K562 (cell line): ENCODE results near the gene ATP2A3. TPM values are rescaled to one million over a fixed set of nuclear protein-coding genes. Genes with fewer than 3 reads are reported as not detected.

Experiments
- ATAC-seq: fragments of 200-7000 bp; cut with Tn5 transposase; 3 replicates; pipeline ENCODE4 v1.9.1; 2020; ENCODE audit warnings: moderate library complexity
- BruUV-seq: library from RNA; stranded (reverse); fragments of 400-500 nt; replicated peaks from 2 replicates; lab custom pipeline; 2021; lab: Mats Ljungman, UMichigan
- CTCF ChIA-PET: fragments of 300-600 bp; formaldehyde crosslinking; extraction: SDS; loops from one replicate; lab custom pipeline; 2021; ENCODE audit warnings: low intra/inter-chr PET ratio; lab: Yijun Ruan, JAX
- POLR2A ChIA-PET: fragments of 300-600, 350-650 bp; sonication (Branson Sonifier 250); formaldehyde crosslinking; extraction: SDS; loops from one replicate; lab custom pipeline; 2021; ENCODE audit warnings: antibody characterized with exemption, inconsistent platforms; lab: Yijun Ruan, JAX
- DNase-seq, 4 experiments: peaks; one replicate each; pipeline versions ENCODE4 v3.0.0 to v3.0.0-alpha.2; 2011 to 2018; ENCODE audit warnings: low spot score in 3 of 4, mixed read lengths in 3 of 4; ENCODE audit errors: extremely low read depth in 1 of 4
- FAIRE-seq: peaks from 2 replicates; lab custom pipeline; 2011; peaks lifted over from hg19 to GRCh38; lab: Jason Lieb, UNC
- H2AFZ ChIP-seq: 2 replicates; pipeline ENCODE4 v1.6.0; 2011; ENCODE audit warnings: low read depth, low read length, control low read depth, inconsistent platforms
- H3K27ac ChIP-seq: fragments of 200-600 bp; 3 replicates; pipeline ENCODE4 v1.8.0; 2011; ENCODE audit warnings: low read depth, mild to moderate bottlenecking, control low read depth, inconsistent platforms, low read length, moderate library complexity, mixed read lengths; ENCODE audit errors: extremely low read depth
- H3K27me3 ChIP-seq, 2 experiments: fragments of 300-600 bp in 1 of 2; 2 replicates in 1 of 2; 3 replicates in 1 of 2; pipeline versions ENCODE4 v1.6.0 to v1.8.0; 2011; ENCODE audit warnings: inconsistent platforms in 2 of 2, low read length in 2 of 2, mild to moderate bottlenecking in 1 of 2, mixed read lengths in 1 of 2, moderate library complexity in 1 of 2; ENCODE audit not compliant: control insufficient read depth in 2 of 2, insufficient read depth in 2 of 2
- H3K36me3 ChIP-seq: fragments of 300-600 bp; 3 replicates; pipeline ENCODE4 v1.8.0; 2011; ENCODE audit warnings: mild to moderate bottlenecking, low read length, inconsistent platforms; ENCODE audit not compliant: control insufficient read depth, insufficient read depth
- H3K4me1 ChIP-seq, 2 experiments: fragments of 200-600 bp in 1 of 2; replicated peaks in 1 of 2; 2 replicates in 1 of 2; 3 replicates in 1 of 2; pipeline versions ENCODE4 v1.5.1 to v1.8.0; 2011; ENCODE audit warnings: inconsistent platforms in 2 of 2, low read length in 2 of 2, mild to moderate bottlenecking in 1 of 2, mixed read lengths in 1 of 2, moderate library complexity in 1 of 2; ENCODE audit not compliant: control insufficient read depth in 2 of 2, insufficient read depth in 2 of 2
- H3K4me2 ChIP-seq: 2 replicates; pipeline ENCODE4 v1.6.1; 2011; ENCODE audit warnings: low read length, control low read depth, inconsistent platforms, mixed read lengths; ENCODE audit not compliant: insufficient read depth
- H3K4me3 ChIP-seq: fragments of 200-600 bp; sonication (generic), shearing (Covaris generic); 2 replicates; pipeline ENCODE4 v1.5.1; 2016; ENCODE audit warnings: control low read depth, inconsistent platforms
- H3K79me2 ChIP-seq: fragments of 200-600 bp; 3 replicates; pipeline ENCODE4 v1.8.0; 2011; ENCODE audit warnings: low read length, inconsistent platforms; ENCODE audit not compliant: control insufficient read depth, insufficient read depth
- H3K9ac ChIP-seq, 2 experiments: 2 replicates each; pipeline versions ENCODE4 v1.6.0 to v1.6.1; 2011; ENCODE audit warnings: low read depth in 2 of 2, low read length in 2 of 2, control low read depth in 1 of 2, inconsistent platforms in 1 of 2, mild to moderate bottlenecking in 1 of 2, mixed read lengths in 1 of 2; ENCODE audit not compliant: insufficient read depth in 1 of 2
- H3K9me1 ChIP-seq: one replicate; pipeline ENCODE4 v1.6.0; 2011; ENCODE audit warnings: inconsistent platforms, mild to moderate bottlenecking, low read length, moderate library complexity; ENCODE audit not compliant: control insufficient read depth, insufficient read depth
- H3K9me3 ChIP-seq: replicated peaks from 2 replicates; pipeline ENCODE4 v1.5.1; 2011; ENCODE audit warnings: low read depth, low read length, inconsistent platforms; ENCODE audit not compliant: control insufficient read depth, insufficient read depth
- H4K20me1 ChIP-seq: replicated peaks from 2 replicates; pipeline ENCODE4 v1.6.1; 2011; ENCODE audit warnings: low read length, inconsistent platforms, mixed read lengths; ENCODE audit not compliant: control insufficient read depth, insufficient read depth
- NBN ChIP-seq: fragments of 450-650 bp; IDR thresholded peaks from 2 replicates; pipeline ENCODE4 v1.6.1; 2016; ENCODE audit warnings: low read depth, mild to moderate bottlenecking
- NR2C2 ChIP-seq, 2 experiments: fragments of 200-800 bp in 1 of 2; sonication (Bioruptor generic) in 1 of 2; sonication (generic) in 1 of 2; formaldehyde crosslinking in 1 of 2; IDR thresholded peaks; 2 replicates each; pipeline versions ENCODE4 v1.6.1 to v1.8.0; 2016 to 2022; ENCODE audit warnings: mild to moderate bottlenecking in 1 of 2, missing compliant biosample characterization in 1 of 2, missing genetic modification characterization in 1 of 2, missing genetic modification reagents in 1 of 2
- SUPT5H ChIP-seq: fragments of 450-650 bp; IDR thresholded peaks from 2 replicates; pipeline ENCODE4 v1.6.1; 2016
- WGBS: fragments of 100-300 bp; shearing (Covaris generic); methylation state at CpG from one replicate; pipeline ENCODE4 v1.1.6; 2016; ENCODE audit warnings: low coverage, mixed read lengths; ENCODE audit not compliant: insufficient coverage; ENCODE audit errors: missing lambda C conversion rate; 5-methylcytosine and 5-hydroxymethylcytosine counted together
- in situ Hi-C: fragments of 300-500 bp; cut with MboI; formaldehyde crosslinking; loops from 4 replicates; pipeline ENCODE4 v1.15.0; 2018; ENCODE audit warnings: inconsistent platforms, mixed read lengths
- intact Hi-C: fragments of 100-400 bp; cut with micrococcal nuclease; formaldehyde crosslinking; loops from 2 replicates; pipeline ENCODE4 v1.14.2; 2022
- polyA plus RNA-seq, 8 experiments: library from polyadenylated mRNA; depleted of rRNA in 4 of 8; stranded (reverse) in 5 of 8; unstranded in 3 of 8; fragments of >200 nt; fragmentation: Nextera tagmentation in 2 of 8; fragmentation: Illumina TruSeq in 1 of 8; extraction: Ambion mirVana in 2 of 8; extraction: Trizol in 1 of 8; gene quantifications; 2 replicates each; pipeline versions ENCODE4 v1.2.1 to v1.2.3, GENCODE V29; 2011 to 2014; ENCODE audit warnings: inconsistent platforms in 1 of 8, missing spikeins in 1 of 8
- total RNA-seq, 7 experiments: library from RNA; depleted of rRNA in 6 of 7; stranded (reverse); fragments of >200 nt in 6 of 7; fragmentation: Illumina TruSeq in 2 of 7; extraction: Trizol in 2 of 7; gene quantifications; 2 replicates each; pipeline versions ENCODE4 v1.2.1 to v1.2.3, GENCODE V29; 2011 to 2021; ENCODE audit warnings: low replicate concordance in 1 of 7
- TF ChIP-seq, protein P1 (sequence below): fragments of 250-450 bp; sonication (Bioruptor Pico); IDR thresholded peaks from 2 replicates; pipeline ENCODE4 v1.8.0; 2022; ENCODE audit warnings: inconsistent platforms

The ATP2A3 gene
- total and polyA plus RNA-seq, 9 of the 15 experiments (the other 6 are each of a cell fraction or from before 2014, with no cell fraction given), result 0.65 to 103 (median 31.3) TPM

GRCh38 chr17:3982113-3982512, 17.9 kb upstream of the ATP2A3 start:
- no peak overlapping the region for H3K9ac ChIP-seq
- H3K4me3 ChIP-seq, result no peak overlapping the region
- no peaks in the 10 kb centered on the region for H3K9me3 ChIP-seq
- FAIRE-seq, result no peak
- no peaks in the 10 kb centered on the region for H3K79me2 ChIP-seq
- no peak for ATAC-seq
- no peaks in the 10 kb centered on the region for H3K9me1 ChIP-seq
- CTCF ChIA-PET, result no interaction called here
- BruUV-seq, result no TSS peak
- POLR2A ChIA-PET, result interaction anchor here (0.6 to 1.3 kb wide), 3 partner anchors 8 to 210 kb away, joined by 3 to 5 read pairs (median 3); no protein-coding TSS in a partner anchor
- H3K4me1 ChIP-seq, result peaks cover 8 to 34% of the 10 kb centered on the region in 2 experiments; a peak in 3 of 5 replicates
- 92% methylated on average over 14 of the region's 21 CpGs for WGBS
- DNase-seq, result no peak
- intact Hi-C loops, result no loop called here
- H3K36me3 ChIP-seq, result no peaks in the 10 kb centered on the region
- H3K27ac ChIP-seq, result no peak overlapping the region
- no peaks in the 10 kb centered on the region for H4K20me1 ChIP-seq
- in situ Hi-C loops, result no loop called here
- H3K27me3 ChIP-seq, result no peaks in the 10 kb centered on the region
- no peak overlapping the region for H2AFZ ChIP-seq
- TF ChIP-seq, protein P1, sequence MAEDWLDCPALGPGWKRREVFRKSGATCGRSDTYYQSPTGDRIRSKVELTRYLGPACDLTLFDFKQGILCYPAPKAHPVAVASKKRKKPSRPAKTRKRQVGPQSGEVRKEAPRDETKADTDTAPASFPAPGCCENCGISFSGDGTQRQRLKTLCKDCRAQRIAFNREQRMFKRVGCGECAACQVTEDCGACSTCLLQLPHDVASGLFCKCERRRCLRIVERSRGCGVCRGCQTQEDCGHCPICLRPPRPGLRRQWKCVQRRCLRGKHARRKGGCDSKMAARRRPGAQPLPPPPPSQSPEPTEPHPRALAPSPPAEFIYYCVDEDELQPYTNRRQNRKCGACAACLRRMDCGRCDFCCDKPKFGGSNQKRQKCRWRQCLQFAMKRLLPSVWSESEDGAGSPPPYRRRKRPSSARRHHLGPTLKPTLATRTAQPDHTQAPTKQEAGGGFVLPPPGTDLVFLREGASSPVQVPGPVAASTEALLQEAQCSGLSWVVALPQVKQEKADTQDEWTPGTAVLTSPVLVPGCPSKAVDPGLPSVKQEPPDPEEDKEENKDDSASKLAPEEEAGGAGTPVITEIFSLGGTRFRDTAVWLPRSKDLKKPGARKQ (CRISPR knock-in tag), result no peak
- TF ChIP-seq NR2C2 (CRISPR knock-in tag; IDR thresholded peaks at IDR 0.05) (no peak), NR2C2 (tag; IDR thresholded peaks at IDR 0.05) (no peak), NBN (no peak), SUPT5H (no peak)
- no peak overlapping the region for H3K4me2 ChIP-seq
